Smooth muscle cell (in vitro differentiated cells): Measurements from ENCODE around the gene SDCBP2. TPM values are rescaled to one million over a fixed set of nuclear protein-coding genes. Genes with fewer than 3 reads are reported as not detected.

Experiments
- DNase-seq: peaks from one replicate; lab custom pipeline; 2025; ENCODE audit not compliant: unreplicated experiment; lab: John Stamatoyannopoulos, UW
- H2AFZ ChIP-seq: fragments of 200-600 bp; sonication (generic); 2 replicates; pipeline ENCODE4 v1.6.0; 2016; ENCODE audit warnings: antibody characterized with exemption, low read depth, mild to moderate bottlenecking
- H3F3A ChIP-seq: fragments of 200-600 bp; sonication (generic); 2 replicates; pipeline ENCODE4 v1.6.0; 2017; ENCODE audit warnings: antibody characterized with exemption, low read depth
- H3K27ac ChIP-seq: fragments of 200-600 bp; sonication (generic); 2 replicates; pipeline ENCODE4 v1.5.1; 2016; ENCODE audit warnings: low read depth, mild to moderate bottlenecking
- H3K27me3 ChIP-seq: fragments of 200-600 bp; sonication (generic); 2 replicates; pipeline ENCODE4 v1.6.1; 2016; ENCODE audit warnings: low read depth, mild to moderate bottlenecking
- H3K36me3 ChIP-seq: fragments of 200-600 bp; sonication (generic); 2 replicates; pipeline ENCODE4 v1.5.1; 2016; ENCODE audit warnings: low read depth
- H3K4me1 ChIP-seq: fragments of 200-600 bp; sonication (generic); 2 replicates; pipeline ENCODE4 v1.5.1; 2016; ENCODE audit warnings: low read depth
- H3K4me2 ChIP-seq: fragments of 200-600 bp; sonication (generic); 2 replicates; pipeline ENCODE4 v1.6.0; 2016; ENCODE audit warnings: mild to moderate bottlenecking
- H3K4me3 ChIP-seq: fragments of 200-600 bp; sonication (generic); 2 replicates; pipeline ENCODE4 v1.5.1; 2016; ENCODE audit warnings: mild to moderate bottlenecking
- H3K79me2 ChIP-seq: fragments of 200-600 bp; sonication (generic); 2 replicates; pipeline ENCODE4 v1.6.0; 2016; ENCODE audit warnings: low read depth, mild to moderate bottlenecking
- H3K9ac ChIP-seq: fragments of 200-600 bp; sonication (generic); 2 replicates; pipeline ENCODE4 v1.6.0; 2016; ENCODE audit warnings: low read depth
- H3K9me3 ChIP-seq: fragments of 200-600 bp; sonication (generic); replicated peaks from 2 replicates; pipeline ENCODE4 v1.5.1; 2016; ENCODE audit warnings: low read depth
- H4K20me1 ChIP-seq: fragments of 200-600 bp; sonication (generic); 2 replicates; pipeline ENCODE4 v1.6.0; 2016; ENCODE audit warnings: low read depth
- WGBS: methylation state at CpG from one replicate; pipeline ENCODE4 v1.1.7; 2016; ENCODE audit warnings: low lambda C conversion rate; 5-methylcytosine and 5-hydroxymethylcytosine counted together
- polyA plus RNA-seq: library from polyadenylated mRNA; unstranded; fragments of >200 nt; fragmentation: Nextera tagmentation; extraction: Ambion mirVana; gene quantifications from 2 replicates; pipeline ENCODE4 v1.2.1, GENCODE V29; 2016
- total RNA-seq: library from RNA; depleted of rRNA; stranded (reverse); fragments of >200 nt; gene quantifications from 2 replicates; pipeline ENCODE4 v1.2.3, GENCODE V29; 2014
- TF ChIP-seq, protein P1 (sequence below): fragments of 200-600 bp; sonication (generic); IDR thresholded peaks from 2 replicates; pipeline ENCODE4 v1.5.1; 2017; ENCODE audit warnings: borderline replicate concordance, mild to moderate bottlenecking, antibody characterized with exemption; ENCODE audit not compliant: insufficient read depth, poor library complexity, severe bottlenecking

The SDCBP2 gene
- total and polyA plus RNA-seq, 2 experiments from 2014 or later: 3.6 to 4.7 TPM

GRCh38 chr20:1357921-1358671 lies 29.2 kb upstream of the SDCBP2 start:
- Histone ChIP-seq H3K79me2 (peaks cover 19% of the 10 kb centered on the region), H3F3A (no peaks in the 10 kb centered on the region), H2AFZ (no peak overlapping the region), H3K9ac (no peak overlapping the region), H3K27ac (no peak overlapping the region), H3K9me3 (no peaks in the 10 kb centered on the region), H3K36me3 (no peaks in the 10 kb centered on the region), H3K4me1 (no peaks in the 10 kb centered on the region), H4K20me1 (peaks cover 48% of the 10 kb centered on the region), H3K4me2 (no peak overlapping the region), H3K27me3 (no peaks in the 10 kb centered on the region), H3K4me3 (no peak overlapping the region)
- 90% methylated on average over 9 of the region's 9 CpGs for WGBS
- TF ChIP-seq, protein P1, sequence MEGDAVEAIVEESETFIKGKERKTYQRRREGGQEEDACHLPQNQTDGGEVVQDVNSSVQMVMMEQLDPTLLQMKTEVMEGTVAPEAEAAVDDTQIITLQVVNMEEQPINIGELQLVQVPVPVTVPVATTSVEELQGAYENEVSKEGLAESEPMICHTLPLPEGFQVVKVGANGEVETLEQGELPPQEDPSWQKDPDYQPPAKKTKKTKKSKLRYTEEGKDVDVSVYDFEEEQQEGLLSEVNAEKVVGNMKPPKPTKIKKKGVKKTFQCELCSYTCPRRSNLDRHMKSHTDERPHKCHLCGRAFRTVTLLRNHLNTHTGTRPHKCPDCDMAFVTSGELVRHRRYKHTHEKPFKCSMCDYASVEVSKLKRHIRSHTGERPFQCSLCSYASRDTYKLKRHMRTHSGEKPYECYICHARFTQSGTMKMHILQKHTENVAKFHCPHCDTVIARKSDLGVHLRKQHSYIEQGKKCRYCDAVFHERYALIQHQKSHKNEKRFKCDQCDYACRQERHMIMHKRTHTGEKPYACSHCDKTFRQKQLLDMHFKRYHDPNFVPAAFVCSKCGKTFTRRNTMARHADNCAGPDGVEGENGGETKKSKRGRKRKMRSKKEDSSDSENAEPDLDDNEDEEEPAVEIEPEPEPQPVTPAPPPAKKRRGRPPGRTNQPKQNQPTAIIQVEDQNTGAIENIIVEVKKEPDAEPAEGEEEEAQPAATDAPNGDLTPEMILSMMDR: no peak
- no peak for DNase-seq

- Histone ChIP-seq H3K4me3 (no peak overlapping the region), H3K79me2 (peaks cover 19% of the 10 kb centered on the region), H3K36me3 (no peaks in the 10 kb centered on the region), H3K4me1 (no peaks in the 10 kb centered on the region), H4K20me1 (peaks cover 22% of the 10 kb centered on the region), H3F3A (no peaks in the 10 kb centered on the region), H3K27ac (no peak overlapping the region), H3K4me2 (no peak overlapping the region), H2AFZ (no peak overlapping the region), H3K9me3 (no peaks in the 10 kb centered on the region), H3K9ac (no peak overlapping the region), H3K27me3 (no peaks in the 10 kb centered on the region)
- TF ChIP-seq, protein P1: no peak
- DNase-seq: no peak
These were observed 25.0 kb upstream of the SDCBP2 start for GRCh38 chr20:1353956-1354355.

DNA sequence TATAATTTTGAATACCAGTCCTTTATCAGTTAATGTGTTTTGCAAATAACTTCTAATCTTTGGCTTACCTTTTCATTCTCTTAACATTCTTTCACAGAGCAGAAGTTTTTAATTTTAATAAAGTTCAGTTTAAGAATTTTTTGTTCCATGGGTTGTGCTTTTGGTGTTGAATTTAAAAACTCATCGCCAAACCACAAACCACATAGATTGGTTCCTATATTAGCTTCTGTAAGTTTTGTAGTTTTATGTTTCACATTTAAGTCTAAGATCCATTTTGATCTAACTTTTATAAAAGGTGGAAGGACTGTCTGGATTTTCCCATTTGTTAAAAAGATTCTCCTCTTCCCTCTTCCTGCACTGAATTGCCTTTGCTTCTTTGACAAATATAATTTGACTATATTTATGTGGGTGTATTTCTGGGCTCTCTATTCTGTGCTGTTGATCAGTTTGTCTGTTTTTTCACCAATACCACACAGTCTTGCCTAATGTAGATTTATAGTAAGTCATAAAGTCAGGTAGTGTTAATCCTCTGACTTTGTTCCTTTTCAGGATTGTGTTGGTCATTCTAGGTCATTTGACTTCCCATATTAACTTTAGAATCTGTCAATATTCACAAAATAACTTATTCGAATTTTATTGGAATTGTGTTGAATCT lies 17.5 kb upstream of the SDCBP2 start:
- 99% methylated on average over 2 of the region's 2 CpGs for WGBS
- Histone ChIP-seq H3F3A (peaks cover 4% of the 10 kb centered on the region), H3K9ac (no peak overlapping the region), H3K79me2 (no peaks in the 10 kb centered on the region), H2AFZ (no peak overlapping the region), H4K20me1 (peaks cover 16% of the 10 kb centered on the region), H3K27ac (no peak overlapping the region), H3K9me3 (no peaks in the 10 kb centered on the region), H3K36me3 (no peaks in the 10 kb centered on the region), H3K4me1 (no peaks in the 10 kb centered on the region), H3K27me3 (no peaks in the 10 kb centered on the region), H3K4me3 (no peak overlapping the region), H3K4me2 (no peak overlapping the region)
- no peak for DNase-seq
- TF ChIP-seq, protein P1: no peak

- WGBS: 92% methylated on average over 1 of the region's 1 CpG
These were observed 16.8 kb upstream of the SDCBP2 start for GRCh38 chr20:1345756-1346093.

More at GRCh38 chr20:1345756-1346093, 16.8 kb upstream of the SDCBP2 start:
- Histone ChIP-seq H2AFZ (no peak overlapping the region), H3K4me1 (no peaks in the 10 kb centered on the region), H3K36me3 (no peaks in the 10 kb centered on the region), H3K9ac (no peak overlapping the region), H3K4me2 (no peak overlapping the region), H3K27me3 (no peaks in the 10 kb centered on the region), H3K4me3 (no peak overlapping the region), H3K79me2 (no peaks in the 10 kb centered on the region), H3F3A (peaks cover 4% of the 10 kb centered on the region), H4K20me1 (peaks cover 19% of the 10 kb centered on the region), H3K27ac (no peak overlapping the region), H3K9me3 (no peaks in the 10 kb centered on the region)
- TF ChIP-seq, protein P1: no peak
- DNase-seq: no peak
